ENCODE measurements around the gene CACUL1.
"Not testable (repeated sequence)": the region's sequence is repeated elsewhere in the genome, so short reads cannot be mapped to it uniquely, and the experiment has no call there.

CACUL1 gene

GRCh38 chr10:118745056-118745455, 9.7 kb downstream of the CACUL1 start:
- no peak for DNase-seq (ENCODE audit: low read depth)
- no peak overlapping the region for H3K4me3 ChIP-seq (replicated peaks; ENCODE audit: low read depth, low read length)
- TF ChIP-seq CTCF (IDR thresholded peaks at IDR 0.05; ENCODE audit: low read length, missing control alignments), result no peak

- H3K4me3 ChIP-seq (replicated peaks; ENCODE audit: low read depth, low read length), result not testable (repeated sequence)
- peak; percentile 59 for DNase-seq (ENCODE audit: low read depth)
Measured at GRCh38 chr10:118744346-118744918, 10.3 kb downstream of the CACUL1 start.

GRCh38 chr10:118742782-118743181, 12.0 kb downstream of the CACUL1 start:
- H3K4me3 ChIP-seq (replicated peaks; ENCODE audit: low read depth, low read length), result no peak overlapping the region
- TF ChIP-seq CTCF (IDR thresholded peaks at IDR 0.05; ENCODE audit: low read length, missing control alignments), result no peak
- DNase-seq (ENCODE audit: low read depth), result no peak

- no peak for DNase-seq (ENCODE audit: low read depth)
- no peak for TF ChIP-seq CTCF (IDR thresholded peaks at IDR 0.05; ENCODE audit: low read length, missing control alignments)
- no peak overlapping the region for H3K4me3 ChIP-seq (replicated peaks; ENCODE audit: low read depth, low read length)
Measured at GRCh38 chr10:118742032-118742431, 12.7 kb downstream of the CACUL1 start.

- TF ChIP-seq CTCF (IDR thresholded peaks at IDR 0.05; ENCODE audit: low read length, missing control alignments), result no peak
- H3K4me3 ChIP-seq (replicated peaks; ENCODE audit: low read depth, low read length), result no peak overlapping the region
- DNase-seq (ENCODE audit: low read depth), result no peak
Measured at GRCh38 chr10:118738406-118738805, 16.4 kb downstream of the CACUL1 start.

- no peak for TF ChIP-seq CTCF (IDR thresholded peaks at IDR 0.05; ENCODE audit: low read length, missing control alignments)
- H3K4me3 ChIP-seq (replicated peaks; ENCODE audit: low read depth, low read length), result no peak overlapping the region
- DNase-seq (ENCODE audit: low read depth), result no peak
Measured at GRCh38 chr10:118737603-118738302, 17.0 kb downstream of the CACUL1 start.

- no peak for TF ChIP-seq CTCF (IDR thresholded peaks at IDR 0.05; ENCODE audit: low read length, missing control alignments)
- H3K4me3 ChIP-seq (replicated peaks; ENCODE audit: low read depth, low read length), result no peak overlapping the region
- no peak for DNase-seq (ENCODE audit: low read depth)
Measured at GRCh38 chr10:118735294-118735693, 19.5 kb downstream of the CACUL1 start.
